Erythroblast (primary cell): Measurements from ENCODE around the gene ETV3L.

Experiments used
- DNase-seq, 2 experiments: peaks; one replicate each; lab custom pipeline; 2025; lab: John Stamatoyannopoulos, UW
- GATA1 ChIP-seq: IDR thresholded peaks from 2 replicates; pipeline ENCODE4 v1.6.1; 2011; ENCODE audit warnings: low read depth, mild to moderate bottlenecking, control low read depth, low read length, moderate library complexity
- POLR2A ChIP-seq: IDR thresholded peaks from 2 replicates; pipeline ENCODE4 v1.6.1; 2011; ENCODE audit warnings: mild to moderate bottlenecking, low read length

Gene ETV3L

DNA sequence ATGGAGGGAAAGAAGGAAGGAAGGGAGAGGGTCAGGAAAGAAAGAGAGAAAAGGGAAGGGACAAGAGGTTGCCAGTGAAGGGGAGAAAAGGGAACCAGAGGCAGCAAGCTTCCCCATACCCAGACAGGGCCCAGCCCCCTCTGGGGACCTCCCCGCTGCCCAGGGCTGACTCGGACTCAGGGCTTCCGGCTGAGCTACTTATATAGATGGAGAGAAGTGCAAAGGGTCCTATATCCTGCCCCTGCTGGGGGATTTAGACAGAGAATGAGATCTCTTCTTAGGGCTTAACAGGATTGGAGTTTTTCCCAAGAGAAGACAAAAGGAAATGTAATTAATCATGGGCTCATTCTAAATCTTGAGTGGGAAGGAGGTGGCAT lies at the start of gene ETV3L:
TSS of gene ETV3L (minus strand) at position 176 of the 377 bp plus-strand sequence. CDS start 285 bp downstream, outside the sequence.
- no peak for TF ChIP-seq POLR2A
- TF ChIP-seq GATA1 = no peak
- DNase-seq = no peak

DNA sequence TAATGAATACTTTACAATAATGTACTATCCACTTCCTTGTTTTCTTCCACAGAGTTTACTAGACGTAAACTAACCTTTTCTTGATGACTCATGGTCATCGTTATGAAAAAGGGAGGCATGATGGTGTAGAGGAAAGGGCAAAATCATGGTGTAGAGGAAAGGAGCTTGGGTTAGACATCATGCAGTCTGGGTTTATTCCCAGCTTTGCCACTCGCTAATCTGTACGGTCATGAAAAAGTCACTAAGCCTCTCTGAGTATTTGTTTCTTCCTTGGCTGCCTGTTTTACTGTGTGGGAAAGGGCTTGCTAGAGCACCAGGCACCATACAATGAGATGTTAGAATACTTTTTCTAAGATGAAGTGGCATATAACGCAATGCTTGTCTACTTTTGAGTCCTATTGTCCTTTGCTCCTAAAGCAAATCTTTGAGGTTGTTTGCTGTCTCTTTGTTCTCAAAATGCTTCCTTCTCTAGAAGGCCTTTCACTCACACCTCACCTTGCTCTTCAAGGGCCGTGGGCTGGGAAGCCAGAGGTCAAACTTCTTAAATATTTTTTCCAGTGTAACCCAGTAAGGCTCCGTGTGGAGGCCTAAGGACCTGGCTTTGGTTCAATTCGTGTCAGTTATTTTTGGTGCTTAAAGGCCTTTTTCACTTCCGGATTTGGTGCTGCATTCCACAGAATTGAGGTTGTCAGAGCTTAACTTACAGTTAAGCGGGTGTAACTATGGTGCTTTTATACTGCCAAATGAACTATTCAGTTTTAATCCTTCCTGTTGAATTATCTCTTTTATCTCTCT lies 48.5 kb upstream of the ETV3L start:
- DNase-seq = peak in 1 of 2 experiments; percentile 10
- TF ChIP-seq POLR2A = no peak
- no peak for TF ChIP-seq GATA1

DNA sequence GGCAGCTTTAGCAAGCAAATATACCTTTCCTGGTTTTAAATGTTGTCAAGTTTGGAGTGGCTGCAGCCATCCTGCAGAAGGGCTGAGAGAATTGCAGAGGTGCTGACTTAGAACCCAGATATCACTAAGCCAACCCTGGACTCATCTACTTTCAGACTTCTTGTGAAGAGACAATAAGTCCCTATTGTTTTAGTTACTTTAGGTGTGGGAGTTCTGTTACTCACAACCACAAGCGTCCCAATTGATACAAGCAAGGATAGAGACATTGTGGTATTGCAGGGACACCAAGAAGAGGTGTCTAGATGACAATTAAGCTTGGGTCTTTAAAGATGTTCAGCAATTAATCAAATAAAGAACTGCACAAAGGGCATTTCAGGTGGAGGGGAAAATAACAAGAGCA lies 47.4 kb upstream of the ETV3L start:
- TF ChIP-seq GATA1 = no peak
- TF ChIP-seq POLR2A = no peak
- DNase-seq = no peak

DNA sequence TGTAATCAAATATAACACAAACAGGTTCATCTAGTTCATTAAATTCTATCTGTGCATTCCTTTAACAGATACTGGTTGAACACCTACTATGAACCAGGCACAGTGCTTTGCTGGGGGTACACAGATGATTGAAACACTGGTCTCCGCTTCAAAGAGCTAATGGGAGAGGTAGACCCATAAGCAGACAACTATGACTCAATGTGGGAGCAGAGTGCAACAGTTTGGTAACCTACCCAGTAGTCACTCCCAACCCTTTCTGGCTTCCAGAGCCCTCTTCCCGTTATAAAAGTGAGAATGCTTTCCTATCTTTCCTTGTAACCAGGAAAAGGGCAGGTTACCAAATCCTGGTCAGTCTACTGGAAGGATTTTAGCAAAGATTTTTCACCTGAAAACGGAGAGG lies 46.6 kb upstream of the ETV3L start:
- TF ChIP-seq POLR2A (no peak), GATA1 (no peak)
- DNase-seq = no peak

DNA sequence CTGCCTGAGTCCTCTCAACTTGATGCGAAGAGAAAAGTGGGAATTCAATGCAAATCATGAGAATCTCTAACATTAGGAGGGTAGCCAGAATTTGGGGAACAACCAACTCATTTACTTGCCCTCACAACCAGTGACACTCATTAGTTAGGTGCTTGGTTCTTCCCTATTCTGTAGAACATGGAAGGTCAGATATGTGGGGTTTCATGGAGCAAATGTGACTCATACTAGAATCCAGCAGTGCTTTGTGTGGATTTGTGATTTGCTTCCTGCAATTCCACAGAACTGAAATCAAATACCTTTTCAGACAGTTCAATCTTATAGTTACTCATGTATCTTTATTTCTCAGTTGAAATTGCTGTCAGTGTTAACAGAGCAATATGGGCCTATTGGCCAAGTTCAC lies 45.5 kb upstream of the ETV3L start:
- no peak for DNase-seq
- no peak for TF ChIP-seq POLR2A
- TF ChIP-seq GATA1 = no peak

DNA sequence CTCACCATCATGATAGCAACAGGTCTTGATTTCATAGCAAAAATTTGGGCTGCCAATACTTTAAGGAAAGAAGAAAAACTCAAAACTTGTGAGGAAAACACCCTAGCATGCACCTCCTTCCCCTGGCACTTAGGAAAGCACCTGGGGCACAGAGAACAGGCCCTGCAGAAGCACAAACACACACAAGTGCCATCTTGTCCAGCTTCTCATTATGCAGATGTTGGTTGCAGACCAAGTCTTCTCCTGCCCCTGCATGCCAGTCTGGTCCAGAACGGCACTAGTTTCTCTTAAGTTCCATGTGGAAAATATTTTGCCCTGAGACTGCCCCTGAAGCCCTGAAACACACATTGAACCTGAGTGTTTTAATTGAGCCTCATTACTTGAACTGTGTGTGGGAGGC lies 44.9 kb upstream of the ETV3L start:
- no peak for TF ChIP-seq GATA1
- no peak for DNase-seq

DNA sequence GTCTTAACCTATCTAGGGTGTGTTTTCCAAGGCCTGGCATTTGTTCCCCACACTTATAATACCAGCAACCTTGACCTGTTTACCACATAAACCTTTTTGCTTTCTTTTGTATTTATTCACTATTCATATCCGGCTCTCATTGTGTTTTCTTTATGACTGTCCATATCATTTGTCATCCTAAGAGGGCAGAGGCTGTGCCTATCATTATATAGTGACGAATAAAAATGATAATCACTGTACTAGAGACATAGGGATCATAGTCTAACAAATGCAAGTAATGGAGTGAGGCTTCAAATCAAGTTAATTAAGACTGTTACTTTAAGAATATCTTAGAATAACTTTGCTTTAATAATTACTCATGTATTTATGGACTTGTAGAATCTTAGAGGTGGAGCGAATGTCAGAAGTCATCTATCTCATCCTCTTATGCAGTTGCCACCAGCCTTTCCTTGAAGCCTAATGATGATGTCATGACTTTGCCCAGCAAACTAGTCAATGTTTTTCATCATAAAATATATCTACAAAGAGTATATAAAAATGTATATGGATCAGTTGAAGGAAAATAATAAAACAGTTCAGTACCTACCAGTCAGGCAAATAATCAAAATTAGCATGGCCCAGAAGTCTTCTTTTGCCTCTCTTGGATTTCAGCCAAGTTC lies 43.3 kb upstream of the ETV3L start:
- DNase-seq = no peak
- no peak for TF ChIP-seq POLR2A
- no peak for TF ChIP-seq GATA1

DNA sequence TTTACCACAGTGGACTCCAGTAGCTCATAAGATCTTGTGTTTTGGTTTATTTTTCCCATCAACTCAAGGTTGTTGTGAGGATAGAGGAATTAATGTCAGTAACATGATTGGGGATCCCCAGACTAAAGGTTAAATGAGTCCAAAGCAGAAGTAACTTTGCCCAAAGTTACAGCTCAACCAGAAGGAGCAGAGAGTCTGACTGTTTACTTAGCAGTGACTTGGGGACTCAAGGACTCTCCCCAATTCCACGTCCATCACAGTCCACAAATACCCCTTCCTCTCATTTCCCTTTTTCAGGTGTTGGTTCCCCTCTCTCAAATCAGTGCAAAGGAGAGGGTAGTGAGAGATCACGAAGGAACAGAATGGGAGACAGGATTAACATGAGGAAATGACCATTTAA lies 42.6 kb upstream of the ETV3L start:
- TF ChIP-seq GATA1 = no peak
- no peak for DNase-seq

DNA sequence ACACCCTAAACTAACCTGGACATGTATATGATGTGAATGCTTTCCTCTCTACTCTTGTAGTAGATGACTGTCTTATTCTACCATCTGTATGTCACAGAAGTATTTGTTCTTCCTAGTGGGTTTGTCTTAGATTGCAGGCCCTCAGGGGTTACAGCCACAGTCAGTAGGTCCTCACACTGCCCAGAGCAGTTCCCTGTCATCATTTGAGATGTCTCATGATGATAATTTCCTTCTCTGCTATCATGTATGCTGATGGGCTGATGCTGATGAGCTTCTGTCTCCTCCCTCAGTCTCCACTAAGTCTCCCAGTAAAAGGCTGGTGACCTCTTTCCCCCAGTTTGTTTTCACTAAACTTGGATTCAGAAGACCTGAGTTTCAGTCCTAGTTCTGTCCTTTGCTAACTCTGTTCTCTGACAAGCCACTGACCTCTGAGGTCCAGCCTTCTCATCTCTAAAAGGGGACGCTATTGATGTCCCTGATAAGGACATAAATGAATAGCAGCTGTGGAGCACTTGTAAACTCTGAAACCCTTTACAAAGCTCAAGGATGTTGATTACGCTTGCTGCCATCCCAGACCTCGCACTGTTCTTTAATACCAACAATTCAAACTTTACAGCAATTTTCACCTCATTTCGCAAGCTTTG lies 41.7 kb upstream of the ETV3L start:
- TF ChIP-seq GATA1 = no peak
- TF ChIP-seq POLR2A = no peak
- DNase-seq = no peak

DNA sequence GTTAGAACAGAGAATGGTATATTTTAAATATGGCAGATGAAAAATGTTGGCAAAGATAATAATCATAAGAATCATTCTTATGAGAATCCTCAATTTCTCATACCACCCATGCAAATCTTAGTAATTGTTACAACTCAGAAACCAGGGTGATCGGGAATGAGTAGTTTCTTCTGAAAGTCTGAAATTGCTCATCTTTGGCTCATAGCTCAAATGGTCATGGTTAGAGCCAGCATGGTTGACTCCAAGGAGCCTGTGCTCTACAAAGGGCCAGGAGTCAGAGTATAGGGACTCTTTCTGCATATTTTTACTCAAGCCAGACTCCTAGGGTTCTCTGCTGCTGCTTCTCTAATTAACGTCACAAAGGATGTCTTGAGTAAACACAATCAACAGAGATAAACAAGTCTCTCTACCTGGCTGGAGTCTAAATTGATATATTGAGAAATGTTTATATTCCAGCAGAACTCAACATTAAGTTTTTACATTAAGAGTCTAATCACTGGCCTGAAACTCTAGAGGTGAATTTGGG lies 40.5 kb upstream of the ETV3L start:
- TF ChIP-seq POLR2A (no peak), GATA1 (no peak)
- DNase-seq = no peak

DNA sequence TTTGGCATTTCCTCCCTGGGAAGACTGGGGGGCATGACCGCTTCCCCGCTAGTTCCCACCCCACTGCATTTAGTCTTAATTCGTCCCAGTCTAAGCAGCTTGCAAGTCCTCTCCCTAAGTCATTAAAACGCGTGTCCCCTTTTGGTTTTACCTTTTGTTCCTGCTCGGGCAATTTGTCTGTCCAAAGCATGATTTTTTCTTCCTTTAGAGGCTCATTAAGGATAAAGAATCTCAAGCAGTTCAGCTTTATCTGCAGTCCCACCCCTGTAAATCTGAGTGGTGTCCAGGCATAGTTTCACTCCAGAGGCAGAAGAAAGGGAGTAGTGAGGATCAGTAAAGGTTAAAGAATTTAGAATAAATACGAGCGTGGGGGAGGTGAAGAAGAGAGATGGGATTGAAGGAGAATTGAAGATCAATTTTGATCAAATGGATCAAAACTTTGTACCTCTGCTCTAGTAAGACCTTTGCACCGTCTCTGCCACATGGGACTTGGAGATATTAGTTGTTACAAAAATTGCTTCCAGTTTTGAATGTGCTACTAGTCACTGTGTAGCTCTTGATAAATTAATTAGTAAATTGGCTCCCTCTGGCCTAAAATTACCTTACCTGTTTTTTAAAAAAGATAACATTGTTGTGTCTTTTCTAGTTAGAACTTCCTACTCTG lies 39.6 kb upstream of the ETV3L start:
- DNase-seq = no peak
- no peak for TF ChIP-seq POLR2A
- TF ChIP-seq GATA1 = no peak

DNA sequence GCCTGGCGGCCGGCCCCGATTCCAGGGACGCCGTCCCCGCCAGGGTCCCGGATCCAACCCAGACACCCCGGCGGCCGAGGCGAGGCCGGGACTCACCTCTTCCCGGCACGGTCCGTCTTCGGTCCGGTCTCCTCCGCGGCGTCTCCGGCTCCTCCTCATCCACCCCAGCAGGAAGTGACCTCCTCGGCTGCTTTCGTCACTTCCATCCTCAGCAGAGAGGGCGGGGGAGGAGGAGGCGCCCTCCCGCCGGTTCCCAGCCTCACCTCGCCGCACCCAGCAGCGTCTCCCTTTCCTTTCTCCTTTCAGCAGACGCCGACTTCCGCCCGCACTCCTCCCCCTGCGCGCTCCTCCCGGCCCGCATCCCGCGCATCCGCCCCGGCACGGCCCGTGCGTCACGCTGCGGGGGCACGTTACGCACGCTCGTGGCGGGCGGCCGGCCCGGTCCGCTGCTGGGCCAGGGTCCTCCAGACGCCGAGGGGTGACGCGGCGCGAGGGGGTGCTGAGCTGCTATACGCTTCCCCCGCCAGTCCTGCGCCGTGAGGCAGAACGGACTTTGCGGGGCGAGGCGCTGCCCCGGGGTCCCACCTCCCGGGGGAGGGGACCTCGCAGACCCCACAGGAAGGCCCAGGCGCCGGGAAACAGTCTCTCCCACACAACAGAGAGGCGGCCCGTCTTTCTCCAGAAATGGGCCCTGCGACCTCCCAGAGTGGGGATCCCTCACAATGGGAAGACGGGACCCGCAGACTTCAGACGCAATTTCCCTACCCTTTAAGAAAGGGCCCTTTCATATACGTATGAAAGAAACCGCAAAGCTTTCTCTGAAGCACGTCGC lies 38.8 kb upstream of the ETV3L start, which contains the start of gene ETV3:
TSS of gene ETV3 (minus strand) at position 176 of the 832 bp plus-strand sequence. CDS start 2,043 bp downstream, outside the sequence.
- TF ChIP-seq POLR2A = peak; percentile 92
- TF ChIP-seq GATA1 = no peak
- peak; percentile 85 to 89 for DNase-seq
